WTC11 (cell line): ENCODE results near the gene TRIM74. TPM values are rescaled to one million over a fixed set of nuclear protein-coding genes. Genes with fewer than 3 reads are reported as not detected.
"Not testable (repeated sequence)": the region's sequence is repeated elsewhere in the genome, so short reads cannot be mapped to it uniquely, and the experiment has no call there.

ENCODE experiments used
- ATAC-seq: fragments of 200-7000 bp; cut with Tn5 transposase; 2 replicates; pipeline ENCODE4 v1.10.0; 2021; ENCODE audit warnings: mild to moderate bottlenecking, moderate library complexity
- CTCF ChIA-PET: fragments of 300-600 bp; sonication (Branson Sonifier 250); formaldehyde crosslinking; loops from one replicate; lab custom pipeline; 2021; ENCODE audit warnings: antibody characterized with exemption; lab: Charles Lee
- POLR2A ChIA-PET: fragments of 350-600 bp; sonication (Branson Sonifier 250); formaldehyde crosslinking; loops from one replicate; lab custom pipeline; 2021; ENCODE audit warnings: antibody characterized with exemption; lab: Charles Lee
- DNase-seq: peaks from one replicate; pipeline ENCODE4 v3.0.0; 2021; ENCODE audit warnings: low spot score
- H3K27ac Mint-ChIP-seq: 2 replicates; pipeline ENCODE4 v1.8.0; 2021; ENCODE audit warnings: mixed read lengths
- H3K27me3 Mint-ChIP-seq: 2 replicates; pipeline ENCODE4 v1.8.0; 2021; ENCODE audit warnings: low read depth, mild to moderate bottlenecking, moderate library complexity, mixed read lengths
- H3K36me3 Mint-ChIP-seq: 2 replicates; pipeline ENCODE4 v1.8.0; 2021; ENCODE audit warnings: mixed read lengths
- H3K4me1 Mint-ChIP-seq: 2 replicates; pipeline ENCODE4 v1.8.0; 2022; ENCODE audit warnings: mixed read lengths
- H3K4me3 Mint-ChIP-seq: 2 replicates; pipeline ENCODE4 v1.8.0; 2021; ENCODE audit warnings: mild to moderate bottlenecking, moderate library complexity, mixed read lengths
- H3K9me3 Mint-ChIP-seq: 2 replicates; pipeline ENCODE4 v1.8.0; 2021; ENCODE audit warnings: mixed read lengths
- GABPB1 ChIP-seq: sonication (generic); formaldehyde crosslinking; IDR thresholded peaks from 2 replicates; pipeline ENCODE4 v1.8.1; 2023; ENCODE audit warnings: mild to moderate bottlenecking, missing genetic modification reagents
- total RNA-seq: library from RNA; stranded (reverse); gene quantifications from 3 replicates; pipeline ENCODE4 v1.2.3, GENCODE V29; 2021

TRIM74 gene
- total RNA-seq, 1 experiment from 2014 or later, result 0.15 TPM

GRCh38 chr7:72971505-72971904 is 2.2 kb upstream of the TRIM74 start:
- DNase-seq, H3K36me3 Mint-ChIP-seq, H3K4me3 Mint-ChIP-seq, H3K27ac Mint-ChIP-seq, ATAC-seq, POLR2A ChIA-PET, H3K9me3 Mint-ChIP-seq, CTCF ChIA-PET, H3K4me1 Mint-ChIP-seq, H3K27me3 Mint-ChIP-seq: not testable (repeated sequence)

- H3K4me3 Mint-ChIP-seq, H3K9me3 Mint-ChIP-seq, ATAC-seq, CTCF ChIA-PET, H3K36me3 Mint-ChIP-seq, H3K27ac Mint-ChIP-seq, H3K27me3 Mint-ChIP-seq, DNase-seq, H3K4me1 Mint-ChIP-seq, POLR2A ChIA-PET: not testable (repeated sequence)
These were observed 422 bp upstream of the TRIM74 start for GRCh38 chr7:72969688-72970087.

DNA sequence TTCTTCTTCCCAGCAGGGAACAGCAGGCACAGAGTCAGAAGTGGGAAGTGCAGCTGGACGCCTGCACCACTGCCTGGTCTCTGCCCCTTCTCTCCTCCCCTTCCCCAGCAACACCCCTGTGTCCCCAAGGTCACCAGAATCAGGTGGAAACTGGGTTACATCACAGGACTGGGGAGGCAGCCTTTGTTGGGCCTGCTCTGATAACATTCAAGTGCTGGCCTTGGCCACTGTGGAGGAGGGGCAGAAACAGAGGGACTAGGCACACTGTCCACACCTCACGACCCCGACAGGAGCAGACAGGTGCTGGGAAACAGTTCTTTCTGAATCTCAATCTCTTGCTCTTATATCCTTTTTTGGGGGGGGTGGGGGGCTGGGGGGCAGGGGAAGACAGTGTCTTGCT is 2.4 kb downstream of the TRIM74 start:
- H3K9me3 Mint-ChIP-seq, H3K4me3 Mint-ChIP-seq, H3K27me3 Mint-ChIP-seq, POLR2A ChIA-PET, DNase-seq, H3K36me3 Mint-ChIP-seq, H3K27ac Mint-ChIP-seq, H3K4me1 Mint-ChIP-seq, ATAC-seq, CTCF ChIA-PET: not testable (repeated sequence)
- TF ChIP-seq GABPB1 (CRISPR knock-in tag), result 0 out of 2 replicates have a peak, but pooled peaks have one; percentile 46

GRCh38 chr7:72965186-72965975 is 3.9 kb downstream of the TRIM74 start:
- H3K9me3 Mint-ChIP-seq, POLR2A ChIA-PET, H3K4me3 Mint-ChIP-seq, H3K27me3 Mint-ChIP-seq, H3K4me1 Mint-ChIP-seq, CTCF ChIA-PET, H3K27ac Mint-ChIP-seq, DNase-seq, H3K36me3 Mint-ChIP-seq: not testable (repeated sequence)
- ATAC-seq, result peak; percentile 82

GRCh38 chr7:72963056-72963455 is 6.2 kb downstream of the TRIM74 start:
- H3K27ac Mint-ChIP-seq, result not testable (repeated sequence)

GRCh38 chr7:72961346-72961650 is 8.0 kb downstream of the TRIM74 start:
- DNase-seq, H3K27ac Mint-ChIP-seq, H3K4me1 Mint-ChIP-seq, POLR2A ChIA-PET, CTCF ChIA-PET, H3K9me3 Mint-ChIP-seq, H3K27me3 Mint-ChIP-seq, H3K4me3 Mint-ChIP-seq, H3K36me3 Mint-ChIP-seq: not testable (repeated sequence)
- peak; percentile 9 for ATAC-seq

More at GRCh38 chr7:72963056-72963455, 6.2 kb downstream of the TRIM74 start:
- ATAC-seq, DNase-seq, CTCF ChIA-PET, H3K27me3 Mint-ChIP-seq, H3K9me3 Mint-ChIP-seq, POLR2A ChIA-PET, H3K4me3 Mint-ChIP-seq, H3K4me1 Mint-ChIP-seq, H3K36me3 Mint-ChIP-seq: not testable (repeated sequence)

DNA sequence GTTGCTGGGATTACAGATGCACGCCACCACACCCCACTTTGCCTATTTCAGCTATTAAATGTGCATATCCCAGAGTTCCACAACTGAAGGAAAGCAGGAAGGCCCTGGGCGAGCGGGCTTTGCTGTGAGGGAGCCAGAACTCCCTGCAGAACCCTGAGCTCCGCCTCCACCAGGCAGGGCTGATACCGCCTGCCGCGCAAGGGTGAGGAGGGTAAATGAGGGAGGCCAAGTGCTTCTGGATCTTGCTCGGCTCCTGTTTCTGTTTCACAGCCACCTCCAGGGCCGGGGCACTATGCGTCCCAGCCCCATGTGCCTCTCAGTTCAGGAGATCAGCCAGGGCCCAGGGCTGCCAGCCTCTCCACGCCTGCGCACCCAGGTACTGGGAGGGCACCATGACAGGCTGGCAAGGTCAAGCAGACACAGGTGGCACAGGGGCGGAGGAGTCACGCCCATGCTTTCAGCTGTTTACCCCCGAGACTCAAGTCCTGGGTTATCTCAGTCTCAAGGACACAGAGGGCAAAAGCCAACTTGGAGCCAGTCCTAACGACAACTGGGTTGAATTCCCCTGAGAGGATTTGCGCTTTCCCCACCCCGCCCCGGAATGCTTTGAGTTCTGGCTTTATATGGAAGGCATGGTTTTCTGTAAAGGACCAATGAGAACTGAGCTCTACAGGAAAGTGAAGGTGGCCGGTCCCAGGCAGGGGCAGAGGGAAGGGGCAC is 8.5 kb downstream of the TRIM74 start:
- H3K4me1 Mint-ChIP-seq, DNase-seq, H3K36me3 Mint-ChIP-seq, CTCF ChIA-PET, POLR2A ChIA-PET, ATAC-seq, H3K9me3 Mint-ChIP-seq, H3K27me3 Mint-ChIP-seq, H3K27ac Mint-ChIP-seq, H3K4me3 Mint-ChIP-seq: not testable (repeated sequence)

DNA sequence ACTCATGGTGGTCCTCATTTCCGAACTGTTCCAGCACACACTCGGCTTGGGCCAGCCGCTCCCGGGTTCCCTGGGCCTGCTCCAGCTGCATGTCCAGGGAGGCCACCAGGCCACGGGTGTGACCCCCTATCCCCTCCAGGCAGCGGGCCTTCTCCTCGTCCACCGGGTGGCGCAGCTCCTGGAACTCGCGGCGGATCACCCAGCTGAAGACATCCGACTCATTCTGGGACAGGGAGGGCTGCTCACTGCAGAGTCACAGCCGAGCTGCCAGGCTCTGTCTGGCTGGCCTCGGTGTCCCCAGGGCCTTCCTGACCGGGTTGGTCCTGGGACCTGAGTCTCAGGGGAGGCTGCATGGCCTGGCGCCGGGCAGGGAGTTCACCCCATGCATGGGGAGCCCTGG is 9.2 kb downstream of the TRIM74 start:
- ATAC-seq, result peak; percentile 91
- H3K4me3 Mint-ChIP-seq, CTCF ChIA-PET, H3K27me3 Mint-ChIP-seq, H3K27ac Mint-ChIP-seq, H3K4me1 Mint-ChIP-seq, POLR2A ChIA-PET, H3K36me3 Mint-ChIP-seq, DNase-seq, H3K9me3 Mint-ChIP-seq: not testable (repeated sequence)

GRCh38 chr7:72954563-72955198 is 14.6 kb downstream of the TRIM74 start:
- H3K27ac Mint-ChIP-seq, DNase-seq, H3K4me1 Mint-ChIP-seq, H3K27me3 Mint-ChIP-seq, CTCF ChIA-PET, POLR2A ChIA-PET, H3K36me3 Mint-ChIP-seq, H3K9me3 Mint-ChIP-seq: not testable (repeated sequence)
- H3K4me3 Mint-ChIP-seq, result peak overlapping the region; percentile 59
- peak; percentile 89 for ATAC-seq

DNA sequence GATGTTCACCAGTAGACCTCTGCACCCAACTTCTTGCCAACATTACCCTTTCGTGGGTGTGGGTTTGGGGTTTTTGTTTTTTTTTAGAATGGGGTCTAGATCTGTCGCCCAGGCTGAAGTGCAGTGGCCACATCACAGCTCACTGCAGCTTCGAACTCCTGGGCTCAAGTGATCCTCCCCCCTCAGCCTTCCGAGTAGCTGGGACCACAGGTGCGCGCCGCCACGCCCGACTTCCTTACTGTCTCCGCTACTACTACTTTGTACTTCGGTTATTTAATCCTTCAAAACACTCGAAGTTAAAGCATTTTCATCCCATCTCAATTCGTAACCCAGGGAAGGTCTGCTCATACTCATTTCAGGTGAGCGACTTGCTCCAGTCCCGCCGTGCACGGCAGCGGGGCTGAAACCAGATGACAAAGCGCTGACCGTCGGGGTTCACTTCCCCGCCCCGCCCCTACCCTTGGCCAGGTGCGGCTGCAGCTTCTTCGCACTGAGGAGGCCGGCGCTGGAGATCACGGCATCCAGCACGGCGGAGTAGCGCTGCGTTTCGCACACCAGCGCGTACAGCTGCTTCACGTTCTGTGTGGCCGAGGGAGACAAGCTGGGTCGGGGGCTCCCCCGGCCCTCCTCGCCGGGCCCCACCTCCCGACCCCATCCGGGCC is 15.2 kb downstream of the TRIM74 start:
- H3K36me3 Mint-ChIP-seq, H3K9me3 Mint-ChIP-seq, H3K27me3 Mint-ChIP-seq, H3K4me3 Mint-ChIP-seq, POLR2A ChIA-PET, DNase-seq, CTCF ChIA-PET, H3K27ac Mint-ChIP-seq, H3K4me1 Mint-ChIP-seq: not testable (repeated sequence)
- ATAC-seq, result peak; percentile 62

GRCh38 chr7:72950432-72950831 is 18.8 kb downstream of the TRIM74 start:
- H3K4me3 Mint-ChIP-seq, DNase-seq, H3K9me3 Mint-ChIP-seq, CTCF ChIA-PET, H3K4me1 Mint-ChIP-seq, H3K27ac Mint-ChIP-seq, H3K36me3 Mint-ChIP-seq, ATAC-seq, H3K27me3 Mint-ChIP-seq, POLR2A ChIA-PET: not testable (repeated sequence)

DNA sequence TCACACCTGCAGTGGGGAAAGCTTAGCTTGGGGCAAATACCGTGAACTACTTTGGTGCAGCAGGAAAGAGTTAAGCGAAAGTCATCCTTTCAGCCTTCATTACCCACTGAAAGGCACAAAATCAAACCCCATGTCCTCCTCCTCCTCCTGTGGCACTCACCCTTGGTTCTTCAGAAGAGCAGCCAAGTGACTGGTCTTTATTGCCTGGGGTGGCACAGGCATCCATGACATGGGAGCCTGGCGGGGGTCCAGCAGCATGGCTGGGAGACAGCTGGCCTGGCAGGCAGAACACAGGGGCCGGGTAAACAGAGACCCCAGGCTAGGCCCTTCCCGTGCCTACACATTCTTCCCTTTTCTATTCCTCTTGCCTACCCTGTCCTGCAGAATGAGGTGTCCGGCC is 19.6 kb downstream of the TRIM74 start:
- CTCF ChIA-PET, H3K27me3 Mint-ChIP-seq, H3K9me3 Mint-ChIP-seq, H3K36me3 Mint-ChIP-seq, ATAC-seq, H3K27ac Mint-ChIP-seq, DNase-seq, POLR2A ChIA-PET, H3K4me1 Mint-ChIP-seq, H3K4me3 Mint-ChIP-seq: not testable (repeated sequence)
